ENCODE results near the gene EEFSEC. TPM values are rescaled to one million over a fixed set of nuclear protein-coding genes. Genes with fewer than 3 reads are reported as not detected.

Gene EEFSEC
- total and polyA plus RNA-seq, 8 donors = 11.5 to 23.0 (median 19.9) TPM

DNA sequence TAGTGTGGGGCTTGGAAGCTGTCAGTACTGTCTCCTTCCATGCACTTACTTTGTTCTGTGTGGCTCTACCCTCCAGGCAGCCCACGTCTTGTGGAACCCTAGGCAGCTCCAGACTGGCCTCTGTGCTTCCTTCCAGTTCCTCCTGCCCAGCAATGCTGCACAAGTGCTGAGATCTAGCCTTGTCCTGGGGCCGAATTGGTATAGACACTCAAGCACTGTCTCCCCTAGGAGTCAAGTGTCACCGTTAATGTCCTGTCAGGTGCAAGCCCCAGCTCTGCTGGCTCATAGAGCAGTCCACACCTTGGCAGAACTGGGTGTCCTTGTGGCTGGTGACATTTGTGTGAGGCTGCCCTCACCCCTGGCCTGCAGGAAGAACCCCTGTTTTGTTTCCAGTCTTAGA lies 130.1 kb downstream of the EEFSEC start:
- DNase-seq = no peak
- no peaks in the 10 kb centered on the region for H3K9me3 ChIP-seq
- ATAC-seq = no peak
- TF ChIP-seq, protein P1, sequence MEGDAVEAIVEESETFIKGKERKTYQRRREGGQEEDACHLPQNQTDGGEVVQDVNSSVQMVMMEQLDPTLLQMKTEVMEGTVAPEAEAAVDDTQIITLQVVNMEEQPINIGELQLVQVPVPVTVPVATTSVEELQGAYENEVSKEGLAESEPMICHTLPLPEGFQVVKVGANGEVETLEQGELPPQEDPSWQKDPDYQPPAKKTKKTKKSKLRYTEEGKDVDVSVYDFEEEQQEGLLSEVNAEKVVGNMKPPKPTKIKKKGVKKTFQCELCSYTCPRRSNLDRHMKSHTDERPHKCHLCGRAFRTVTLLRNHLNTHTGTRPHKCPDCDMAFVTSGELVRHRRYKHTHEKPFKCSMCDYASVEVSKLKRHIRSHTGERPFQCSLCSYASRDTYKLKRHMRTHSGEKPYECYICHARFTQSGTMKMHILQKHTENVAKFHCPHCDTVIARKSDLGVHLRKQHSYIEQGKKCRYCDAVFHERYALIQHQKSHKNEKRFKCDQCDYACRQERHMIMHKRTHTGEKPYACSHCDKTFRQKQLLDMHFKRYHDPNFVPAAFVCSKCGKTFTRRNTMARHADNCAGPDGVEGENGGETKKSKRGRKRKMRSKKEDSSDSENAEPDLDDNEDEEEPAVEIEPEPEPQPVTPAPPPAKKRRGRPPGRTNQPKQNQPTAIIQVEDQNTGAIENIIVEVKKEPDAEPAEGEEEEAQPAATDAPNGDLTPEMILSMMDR (IDR thresholded peaks at IDR 0.05) = no peak
- peaks cover 0 to 8% of the 10 kb centered on the region in 2 donors for H3K36me3 ChIP-seq
- intact Hi-C loops (cut with DNase I) = no loop called here
- H3K27ac ChIP-seq = no peak overlapping the region
- H3K4me3 ChIP-seq = no peak overlapping the region
- H3K27me3 ChIP-seq = no peaks in the 10 kb centered on the region
- peaks cover 3 to 13% of the 10 kb centered on the region in 2 donors for H3K4me1 ChIP-seq

DNA sequence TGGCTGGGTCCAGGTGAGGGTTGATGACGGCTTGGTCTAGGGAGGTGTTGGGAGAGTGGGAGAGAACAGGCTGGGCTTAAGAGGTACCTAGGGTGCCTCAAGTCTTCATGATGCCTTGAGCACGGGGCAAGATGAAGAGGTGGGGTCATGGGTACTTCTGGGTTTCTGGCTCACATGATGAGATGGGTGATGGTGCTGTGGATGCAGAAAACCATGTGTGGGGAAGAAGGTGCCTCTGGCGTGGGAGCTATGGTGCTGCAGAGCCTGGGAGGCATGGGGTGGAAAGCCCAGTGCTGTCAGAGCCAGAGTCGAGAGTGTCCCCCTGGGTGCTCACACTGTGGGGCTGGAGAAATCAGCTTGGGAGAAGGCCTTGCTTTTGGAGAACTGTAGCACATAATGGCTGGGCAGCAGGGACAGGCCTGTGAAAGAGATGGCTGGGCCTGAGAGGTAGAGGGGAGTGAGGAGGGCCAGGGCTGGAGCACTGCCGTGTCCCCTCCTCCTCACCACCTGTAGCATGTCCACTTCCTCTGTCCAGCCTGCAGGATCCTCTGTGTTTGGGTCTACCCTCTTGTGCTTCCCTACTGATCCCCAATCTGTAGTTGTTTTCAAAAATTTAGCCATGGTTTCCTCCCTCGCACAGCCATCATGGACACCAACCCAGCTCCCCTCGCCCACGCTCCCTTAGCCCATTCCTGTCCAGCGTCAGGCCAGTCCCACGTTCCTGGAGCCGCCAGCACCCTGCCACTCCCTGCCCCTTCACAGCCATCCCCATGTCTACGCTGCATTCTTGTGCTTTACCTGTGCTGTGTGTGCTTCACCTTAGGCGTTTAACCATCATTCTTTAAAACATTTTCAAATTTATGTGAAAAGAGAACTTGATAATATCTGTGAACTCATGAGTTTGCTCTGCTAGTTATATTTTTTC lies 132.0 kb downstream of the EEFSEC start:
- H3K4me3 ChIP-seq = no peak overlapping the region
- no peak overlapping the region for H3K27ac ChIP-seq
- H3K9me3 ChIP-seq = peaks cover 0 to 4% of the 10 kb centered on the region in 2 donors
- H3K4me1 ChIP-seq = peaks cover 3 to 6% of the 10 kb centered on the region in 2 donors
- H3K36me3 ChIP-seq = peaks cover 0 to 8% of the 10 kb centered on the region in 2 donors
- DNase-seq (no peak), ATAC-seq (no peak)
- TF ChIP-seq, protein P1 (IDR thresholded peaks at IDR 0.05) = no peak
- intact Hi-C loops (cut with DNase I) = no loop called here
- no peaks in the 10 kb centered on the region for H3K27me3 ChIP-seq

DNA sequence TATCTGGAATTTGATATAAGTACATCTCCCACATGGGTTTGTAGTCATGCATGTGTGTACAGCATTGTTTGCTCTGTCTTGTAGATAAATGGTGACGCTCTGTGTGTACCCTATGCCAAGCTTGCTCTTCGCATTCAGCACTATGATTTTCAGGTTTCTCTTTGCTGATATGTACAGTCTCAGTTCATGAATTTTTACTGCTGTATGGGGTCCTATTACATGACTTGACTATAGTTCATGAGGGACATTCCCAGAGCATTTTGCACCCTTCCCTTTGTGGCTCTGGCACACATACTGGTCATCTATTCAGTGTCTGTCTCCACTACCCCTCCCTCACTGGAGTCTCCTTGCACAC lies 132.7 kb downstream of the EEFSEC start:
- no peaks in the 10 kb centered on the region for H3K27me3 ChIP-seq
- peaks cover 0 to 8% of the 10 kb centered on the region in 2 donors for H3K36me3 ChIP-seq
- DNase-seq (no peak), ATAC-seq (no peak)
- intact Hi-C loops (cut with DNase I) = no loop called here
- H3K27ac ChIP-seq = no peak overlapping the region
- H3K9me3 ChIP-seq = peaks cover 0 to 8% of the 10 kb centered on the region in 2 donors
- no peak overlapping the region for H3K4me3 ChIP-seq
- H3K4me1 ChIP-seq = peaks cover 3 to 6% of the 10 kb centered on the region in 2 donors
- TF ChIP-seq, protein P1 (IDR thresholded peaks at IDR 0.05) = no peak

DNA sequence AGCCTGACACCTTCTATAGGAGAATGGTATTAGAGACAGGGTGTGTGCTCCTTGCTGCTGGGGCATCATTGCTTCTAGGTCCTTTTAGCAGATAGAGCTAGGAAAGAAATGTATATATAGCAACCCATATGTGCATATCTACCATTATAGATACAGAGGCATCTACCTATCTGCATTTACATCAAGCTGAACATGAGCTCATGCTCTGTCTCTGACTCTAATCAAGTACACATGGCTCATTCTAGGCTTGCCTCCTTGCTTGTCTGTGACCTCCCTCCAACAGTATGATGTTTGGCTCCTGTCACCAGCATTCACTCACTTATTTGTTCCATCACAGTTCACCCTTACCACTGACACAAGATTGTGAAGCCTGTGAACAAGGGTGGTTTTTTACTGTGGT lies 133.4 kb downstream of the EEFSEC start:
- no peak overlapping the region for H3K4me3 ChIP-seq
- ATAC-seq (no peak), DNase-seq (no peak)
- H3K27me3 ChIP-seq = no peaks in the 10 kb centered on the region
- no peak overlapping the region for H3K27ac ChIP-seq
- peaks cover 0 to 8% of the 10 kb centered on the region in 2 donors for H3K9me3 ChIP-seq
- peaks cover 3 to 6% of the 10 kb centered on the region in 2 donors for H3K4me1 ChIP-seq
- intact Hi-C loops (cut with DNase I) = no loop called here
- TF ChIP-seq, protein P1 (IDR thresholded peaks at IDR 0.05) = no peak
- H3K36me3 ChIP-seq = peaks cover 0 to 8% of the 10 kb centered on the region in 2 donors

DNA sequence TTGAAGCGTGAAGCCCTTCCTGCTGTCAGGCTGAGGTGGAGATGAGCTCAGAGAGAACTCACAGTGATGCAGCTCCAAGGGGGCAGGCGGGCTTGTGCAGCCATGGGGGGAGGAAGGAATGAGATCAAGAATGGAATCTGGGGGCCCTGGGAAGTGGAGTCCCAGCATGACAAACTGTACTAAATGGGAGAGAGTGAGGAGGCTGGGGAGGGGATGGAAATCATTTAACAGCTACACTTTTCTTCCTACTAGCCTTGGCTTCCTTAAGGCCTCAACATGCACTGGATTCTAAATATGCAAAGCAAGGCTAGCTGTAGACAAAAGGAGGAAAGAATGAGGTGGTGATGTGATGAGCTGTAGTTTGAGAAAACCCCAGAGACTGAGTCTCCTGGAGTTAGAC lies 133.9 kb downstream of the EEFSEC start:
- peaks cover 0 to 8% of the 10 kb centered on the region in 2 donors for H3K36me3 ChIP-seq
- no peak overlapping the region for H3K4me3 ChIP-seq
- no peak overlapping the region for H3K27ac ChIP-seq
- intact Hi-C loops (cut with DNase I) = no loop called here
- DNase-seq = no peak
- peaks cover 0 to 8% of the 10 kb centered on the region in 2 donors for H3K9me3 ChIP-seq
- no peaks in the 10 kb centered on the region for H3K27me3 ChIP-seq
- H3K4me1 ChIP-seq = peaks cover 0 to 6% of the 10 kb centered on the region in 2 donors
- TF ChIP-seq, protein P1 (IDR thresholded peaks at IDR 0.05) = no peak
- no peak for ATAC-seq
